ENCODE data around the gene CARS1. TPM values are rescaled to one million over a fixed set of nuclear protein-coding genes. Genes with fewer than 3 reads are reported as not detected.

CARS1 gene
- total and polyA plus RNA-seq, 12 donors = 12.5 to 24.6 (median 15.9) TPM

- no peak for DNase-seq
- no peaks in the 10 kb centered on the region for H3K36me3 ChIP-seq
- no peaks in the 10 kb centered on the region for H3K9me3 ChIP-seq
- WGBS, 2 donors = 86 to 89% methylated on average over 13 of the region's 13 CpGs
- H3K27ac ChIP-seq = no peak overlapping the region
- H3K27me3 ChIP-seq = peaks cover 0 to 6% (median 0%) of the 10 kb centered on the region in 7 donors
- intact Hi-C loops (cut with DNase I) = no loop called here
- ATAC-seq = no peak
- no peak for TF ChIP-seq CTCF (IDR thresholded peaks at IDR 0.05)
- peaks cover 0 to 1% (median 0%) of the 10 kb centered on the region in 9 donors for H3K4me1 ChIP-seq
- H3K4me3 ChIP-seq = no peak overlapping the region
Measured at GRCh38 chr11:3080733-3081385, 23.6 kb upstream of the CARS1 start.

- WGBS, 2 donors = 88 to 96% methylated on average over 1 of the region's 1 CpG
- intact Hi-C loops (cut with DNase I) = no loop called here
- DNase-seq = no peak
Measured at GRCh38 chr11:3080104-3080503, 22.9 kb upstream of the CARS1 start.

GRCh38 chr11:3077846-3078440 is 20.7 kb upstream of the CARS1 start:
- intact Hi-C loops (cut with DNase I) = no loop called here
- H3K9me3 ChIP-seq = no peaks in the 10 kb centered on the region
- peaks cover 0 to 28% (median 8%) of the 10 kb centered on the region in 9 donors for H3K4me1 ChIP-seq
- DNase-seq (no peak), ATAC-seq (no peak)
- H3K36me3 ChIP-seq = no peaks in the 10 kb centered on the region
- H3K27me3 ChIP-seq = peaks cover 0 to 5% (median 0%) of the 10 kb centered on the region in 7 donors
- WGBS, 2 donors = 87 to 88% methylated on average over 16 of the region's 16 CpGs
- H3K4me3 ChIP-seq = no peak overlapping the region
- H3K27ac ChIP-seq = no peak overlapping the region
- no peak for TF ChIP-seq CTCF (IDR thresholded peaks at IDR 0.05)

More at GRCh38 chr11:3080104-3080503, 22.9 kb upstream of the CARS1 start:
- H3K4me1 ChIP-seq = peaks cover 0 to 9% (median 3%) of the 10 kb centered on the region in 9 donors
- no peak for TF ChIP-seq CTCF (IDR thresholded peaks at IDR 0.05)
- H3K27ac ChIP-seq = no peak overlapping the region
- H3K27me3 ChIP-seq = peaks cover 0 to 6% (median 0%) of the 10 kb centered on the region in 7 donors
- no peaks in the 10 kb centered on the region for H3K9me3 ChIP-seq
- H3K36me3 ChIP-seq = no peaks in the 10 kb centered on the region
- H3K4me3 ChIP-seq = no peak overlapping the region
- no peak for ATAC-seq

GRCh38 chr11:3077189-3077836 is 20.1 kb upstream of the CARS1 start:
- Histone ChIP-seq H3K4me3 (no peak overlapping the region), H3K27ac (no peak overlapping the region), H3K27me3 (no peaks in the 10 kb centered on the region), H3K4me1 (peaks cover 0 to 34% (median 13%) of the 10 kb centered on the region in 9 donors), H3K36me3 (no peaks in the 10 kb centered on the region), H3K9me3 (no peaks in the 10 kb centered on the region)
- ATAC-seq (no peak), DNase-seq (no peak)
- TF ChIP-seq CTCF (IDR thresholded peaks at IDR 0.05) = no peak
- intact Hi-C loops (cut with DNase I) = no loop called here
- 85 to 90% methylated on average over 11 of the region's 11 CpGs for WGBS, 2 donors
